AG09319 (cell line): ENCODE data around the gene CCDC137.
A peak's percentile ranks its signal among the peaks of the same experiment; 100 is the strongest.

ENCODE experiments used
- DNase-seq: peaks from one replicate; pipeline ENCODE4 v3.0.0-alpha.2; 2010; ENCODE audit warnings: low read depth; ENCODE audit errors: extremely low read depth
- TF ChIP-seq, protein P1 (sequence below): IDR thresholded peaks from 2 replicates; pipeline ENCODE4 v1.5.1; 2011; ENCODE audit warnings: low read depth, mild to moderate bottlenecking, inconsistent platforms, low read length, moderate library complexity

The CCDC137 gene

DNA sequence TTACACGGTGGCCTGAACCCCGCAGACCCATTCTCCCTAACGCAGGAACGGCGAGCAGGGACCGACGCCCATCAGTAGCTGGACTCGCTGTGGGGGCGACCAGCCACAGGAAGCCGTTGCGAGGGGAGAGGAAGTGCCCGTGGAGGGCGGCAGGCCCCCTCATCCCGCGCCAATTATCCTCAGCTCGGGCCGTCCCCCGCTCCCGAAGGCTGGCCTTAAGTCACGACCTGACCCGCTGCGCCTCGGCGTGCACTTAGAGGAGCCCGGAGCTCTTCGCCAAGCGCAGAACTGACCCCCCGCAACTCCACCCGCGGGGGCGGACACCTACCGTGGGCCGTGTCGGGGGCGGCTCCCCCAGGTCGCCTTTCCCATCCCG, 16.7 kb downstream of the CCDC137 start:
- DNase-seq = no peak
- TF ChIP-seq, protein P1, sequence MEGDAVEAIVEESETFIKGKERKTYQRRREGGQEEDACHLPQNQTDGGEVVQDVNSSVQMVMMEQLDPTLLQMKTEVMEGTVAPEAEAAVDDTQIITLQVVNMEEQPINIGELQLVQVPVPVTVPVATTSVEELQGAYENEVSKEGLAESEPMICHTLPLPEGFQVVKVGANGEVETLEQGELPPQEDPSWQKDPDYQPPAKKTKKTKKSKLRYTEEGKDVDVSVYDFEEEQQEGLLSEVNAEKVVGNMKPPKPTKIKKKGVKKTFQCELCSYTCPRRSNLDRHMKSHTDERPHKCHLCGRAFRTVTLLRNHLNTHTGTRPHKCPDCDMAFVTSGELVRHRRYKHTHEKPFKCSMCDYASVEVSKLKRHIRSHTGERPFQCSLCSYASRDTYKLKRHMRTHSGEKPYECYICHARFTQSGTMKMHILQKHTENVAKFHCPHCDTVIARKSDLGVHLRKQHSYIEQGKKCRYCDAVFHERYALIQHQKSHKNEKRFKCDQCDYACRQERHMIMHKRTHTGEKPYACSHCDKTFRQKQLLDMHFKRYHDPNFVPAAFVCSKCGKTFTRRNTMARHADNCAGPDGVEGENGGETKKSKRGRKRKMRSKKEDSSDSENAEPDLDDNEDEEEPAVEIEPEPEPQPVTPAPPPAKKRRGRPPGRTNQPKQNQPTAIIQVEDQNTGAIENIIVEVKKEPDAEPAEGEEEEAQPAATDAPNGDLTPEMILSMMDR = no peak

DNA sequence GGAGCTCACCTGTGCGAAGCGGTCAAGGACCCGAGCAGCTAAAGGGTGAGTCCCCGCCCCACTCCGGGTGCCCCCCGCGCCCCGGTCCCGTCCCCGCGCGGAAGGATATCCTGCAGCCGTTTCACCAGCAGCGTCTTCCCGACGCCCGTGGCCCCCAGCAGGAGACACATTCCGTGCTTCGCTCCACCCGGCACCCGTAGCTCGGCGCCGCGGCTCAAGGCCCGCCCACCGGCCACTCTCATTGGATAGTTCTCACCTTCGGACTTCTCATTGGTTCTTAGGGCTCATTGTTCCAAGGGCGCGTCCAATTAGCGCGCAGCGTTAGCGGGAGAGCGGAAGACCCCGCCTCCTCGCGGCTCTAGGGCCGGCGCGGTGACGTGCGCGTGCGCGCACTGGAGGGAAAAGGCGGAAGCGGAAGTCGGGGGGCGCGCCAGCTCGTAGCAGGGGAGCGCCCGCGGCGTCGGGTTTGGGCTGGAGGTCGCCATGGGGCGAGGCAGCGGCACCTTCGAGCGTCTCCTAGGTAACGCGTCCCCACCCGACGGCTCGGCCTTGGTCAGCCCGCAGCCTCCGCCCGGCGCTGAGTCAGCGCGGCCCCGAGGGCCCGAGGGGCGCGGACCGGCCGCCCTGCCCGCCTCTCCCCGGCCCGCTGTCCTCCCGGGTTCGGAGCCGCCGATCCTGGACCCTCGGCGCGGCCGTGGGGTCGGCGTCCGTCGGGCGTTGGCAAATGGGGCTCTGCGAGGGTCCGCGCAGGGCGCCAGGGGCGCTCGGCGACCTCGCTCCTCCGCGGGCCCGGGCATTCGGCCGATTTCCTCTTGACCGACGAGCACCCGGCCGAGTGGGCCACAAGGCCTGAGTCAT, 17.3 kb downstream of the CCDC137 start, which contains the start of the genes ARL16 and HGS:
Gene ARL16, minus strand, starts transcription at position 214 of the 858 bp plus-strand sequence. Its CDS starts 44 bp downstream, at position 170.
Gene HGS, plus strand, starts transcription at position 428 of the 858 bp plus-strand sequence. Its CDS starts 56 bp downstream, at position 484.
- peak; percentile 98 for DNase-seq
- TF ChIP-seq, protein P1 = no peak

DNA sequence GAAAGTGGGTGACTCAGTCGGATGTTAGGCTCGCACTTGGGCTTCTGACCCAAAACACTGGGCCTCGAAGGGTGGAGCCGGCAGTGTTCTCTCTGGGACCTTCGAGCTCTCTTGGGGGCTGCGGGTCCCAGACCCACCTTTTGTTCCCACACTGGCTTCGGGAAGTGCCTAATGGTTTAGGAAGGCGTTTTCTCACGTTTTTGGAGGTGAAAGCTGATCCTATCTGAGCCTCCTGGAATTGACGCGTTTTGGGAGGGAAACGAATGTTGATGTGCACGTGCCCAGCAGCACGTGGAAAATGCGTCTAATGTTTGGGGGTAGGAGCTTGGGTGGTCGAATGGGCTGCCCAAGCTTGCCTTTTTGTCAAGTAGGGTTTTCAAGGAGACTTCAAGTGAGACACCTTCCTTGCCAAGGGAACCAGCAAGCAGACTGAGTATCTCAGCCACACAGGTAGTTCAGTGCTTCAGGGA, 17.9 kb downstream of the CCDC137 start:
- TF ChIP-seq, protein P1 = no peak
- DNase-seq = peak; percentile 34

DNA sequence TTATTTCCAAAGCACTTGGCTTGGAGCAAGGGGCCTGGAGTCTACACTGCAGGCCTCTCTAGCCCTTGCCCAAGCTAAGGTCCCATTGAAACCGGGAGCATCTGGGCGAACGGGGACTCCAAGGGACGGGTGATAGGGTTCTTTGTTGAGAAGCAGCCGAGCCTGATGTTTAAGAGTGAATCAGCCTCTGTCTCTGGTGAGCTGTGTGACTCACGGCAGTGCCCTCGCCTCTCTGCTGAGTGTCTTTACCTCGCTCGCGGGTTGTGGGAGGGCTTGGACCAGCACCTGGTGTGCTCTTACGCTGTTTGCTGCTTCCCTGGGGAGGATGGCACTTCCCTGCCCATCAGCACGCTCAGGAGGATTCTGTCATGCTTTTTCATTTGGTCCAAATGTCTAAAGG, 18.6 kb downstream of the CCDC137 start:
- no peak for DNase-seq
- TF ChIP-seq, protein P1 = no peak

DNA sequence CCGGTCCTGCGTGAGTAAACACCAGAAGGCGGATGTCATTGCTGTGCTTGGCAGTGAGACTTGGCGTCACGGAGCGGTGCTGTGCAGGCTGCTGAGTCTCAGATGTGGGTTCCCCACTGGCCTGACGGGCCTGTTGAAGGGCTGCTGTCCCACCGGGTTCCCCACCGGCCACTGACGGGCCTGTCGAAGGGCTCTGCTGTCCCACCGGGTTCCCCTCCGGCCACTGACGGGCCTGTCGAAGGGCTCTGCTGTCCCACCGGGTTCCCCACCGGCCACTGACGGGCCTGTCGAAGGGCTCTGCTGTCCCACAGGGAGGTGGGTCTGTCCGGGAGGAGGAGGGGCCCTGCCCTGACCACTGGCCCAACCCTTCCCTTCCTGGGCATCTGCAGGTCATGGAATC, 20.1 kb downstream of the CCDC137 start:
- no peak for DNase-seq
- TF ChIP-seq, protein P1 = no peak

DNA sequence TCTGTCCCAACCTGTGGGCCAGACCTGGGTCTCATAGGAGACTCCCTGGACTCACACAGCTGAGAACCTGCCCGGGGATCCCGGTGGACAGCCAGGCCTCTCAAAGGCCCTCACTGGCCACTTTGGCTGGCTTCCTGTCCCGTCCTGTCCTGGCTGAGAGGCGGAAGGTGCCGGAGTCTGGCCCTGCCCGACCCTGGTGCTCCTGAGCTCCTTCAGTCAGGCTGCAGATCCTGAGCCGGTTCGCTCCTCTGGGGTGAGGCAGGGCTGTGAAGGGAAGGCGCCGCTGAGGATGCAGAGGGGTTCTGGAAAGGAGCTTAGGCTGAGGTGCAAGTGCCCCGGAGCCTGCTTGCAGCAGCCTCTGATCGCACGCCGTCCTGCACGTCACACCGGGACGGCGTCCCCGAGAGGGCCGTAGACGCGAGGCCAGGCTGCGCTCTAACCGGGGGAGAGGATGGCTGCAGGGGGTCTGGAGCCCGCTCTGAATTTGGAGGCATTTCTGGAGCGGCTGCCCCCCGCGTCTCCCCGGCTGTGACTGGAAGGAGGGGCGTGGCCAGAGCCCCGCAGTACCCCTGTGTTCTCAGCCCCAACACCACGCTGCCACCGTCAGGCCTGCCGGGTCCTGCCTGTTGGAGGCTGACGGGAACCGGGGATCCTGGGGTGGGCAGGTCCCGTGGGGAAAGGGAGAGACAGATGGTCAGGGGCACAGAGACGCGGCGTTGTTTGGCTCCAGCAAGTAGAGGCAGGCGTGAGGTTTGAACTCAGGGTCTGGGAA, 21.4 kb downstream of the CCDC137 start:
- TF ChIP-seq, protein P1 = no peak
- no peak for DNase-seq

DNA sequence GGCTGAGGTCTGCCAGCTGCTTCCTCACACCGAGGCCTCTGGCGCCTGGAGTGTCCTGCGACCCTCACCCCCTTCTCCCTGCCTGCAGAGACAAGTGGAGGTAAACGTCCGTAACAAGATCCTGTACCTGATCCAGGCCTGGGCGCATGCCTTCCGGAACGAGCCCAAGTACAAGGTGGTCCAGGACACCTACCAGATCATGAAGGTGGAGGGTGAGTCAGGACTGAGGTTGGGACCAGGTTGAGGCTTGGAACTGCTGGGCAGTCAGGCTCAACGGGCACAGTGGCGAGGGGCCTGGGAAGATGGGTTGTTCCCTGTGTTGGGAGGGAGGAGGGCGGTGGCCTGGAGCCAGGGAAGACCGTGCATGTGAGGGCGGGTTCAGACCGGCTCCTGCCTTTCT, 22.1 kb downstream of the CCDC137 start:
- TF ChIP-seq, protein P1 = no peak

More for the DNA sequence above, 22.1 kb downstream of the CCDC137 start:
- no peak for DNase-seq
